ENCODE measurements around the gene C11orf54.

- no peak for TF ChIP-seq POLR2A (IDR thresholded peaks at IDR 0.05)
- TF ChIP-seq, protein P1, sequence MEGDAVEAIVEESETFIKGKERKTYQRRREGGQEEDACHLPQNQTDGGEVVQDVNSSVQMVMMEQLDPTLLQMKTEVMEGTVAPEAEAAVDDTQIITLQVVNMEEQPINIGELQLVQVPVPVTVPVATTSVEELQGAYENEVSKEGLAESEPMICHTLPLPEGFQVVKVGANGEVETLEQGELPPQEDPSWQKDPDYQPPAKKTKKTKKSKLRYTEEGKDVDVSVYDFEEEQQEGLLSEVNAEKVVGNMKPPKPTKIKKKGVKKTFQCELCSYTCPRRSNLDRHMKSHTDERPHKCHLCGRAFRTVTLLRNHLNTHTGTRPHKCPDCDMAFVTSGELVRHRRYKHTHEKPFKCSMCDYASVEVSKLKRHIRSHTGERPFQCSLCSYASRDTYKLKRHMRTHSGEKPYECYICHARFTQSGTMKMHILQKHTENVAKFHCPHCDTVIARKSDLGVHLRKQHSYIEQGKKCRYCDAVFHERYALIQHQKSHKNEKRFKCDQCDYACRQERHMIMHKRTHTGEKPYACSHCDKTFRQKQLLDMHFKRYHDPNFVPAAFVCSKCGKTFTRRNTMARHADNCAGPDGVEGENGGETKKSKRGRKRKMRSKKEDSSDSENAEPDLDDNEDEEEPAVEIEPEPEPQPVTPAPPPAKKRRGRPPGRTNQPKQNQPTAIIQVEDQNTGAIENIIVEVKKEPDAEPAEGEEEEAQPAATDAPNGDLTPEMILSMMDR (IDR thresholded peaks at IDR 0.05): no peak
- no peak for TF ChIP-seq EP300 (IDR thresholded peaks at IDR 0.05)
Measured at GRCh38 chr11:93767018-93767417, 25.5 kb downstream of the C11orf54 start.

Measured in tibial nerve (tissue), 4 donors.